Skin epidermis (tissue), 12 donors: ENCODE measurements around the gene NBPF19.
"Not testable (repeated sequence)": the region's sequence is repeated elsewhere in the genome, so short reads cannot be mapped to it uniquely, and the experiment has no call there.

Experiments used
- H3K27ac ChIP-seq, 21 experiments: fragments of 200-600 bp; sonication (generic) in 11 of 21; one replicate each; pipeline ENCODE4 v1.5.0; 2020; ENCODE audit warnings: mild to moderate bottlenecking in 3 of 21, inconsistent platforms in 2 of 21, moderate library complexity in 2 of 21
- H3K4me3 ChIP-seq, 7 experiments: fragments of 200-600 bp; sonication (generic) in 2 of 7; one replicate each; pipeline ENCODE4 v1.5.0; 2020; ENCODE audit warnings: inconsistent platforms in 2 of 7, mild to moderate bottlenecking in 2 of 7, moderate library complexity in 1 of 7

NBPF19 gene

GRCh38 chr1:149474745-149475144 is at the start of gene NBPF19:
TSS of gene NBPF19 (plus strand) at chr1:149475045. CDS start at chr1:149475933, 888 bp downstream.
- not testable (repeated sequence) for H3K27ac ChIP-seq, H3K4me3 ChIP-seq

GRCh38 chr1:149428317-149428716 is 46.5 kb upstream of the NBPF19 start:
- H3K27ac ChIP-seq, H3K4me3 ChIP-seq: not testable (repeated sequence)

- not testable (repeated sequence) for H3K4me3 ChIP-seq
- peak overlapping the region in 1 of 21 experiments; percentile 45 for H3K27ac ChIP-seq
These were observed 29.4 kb upstream of the NBPF19 start for GRCh38 chr1:149445451-149445850.

- not testable (repeated sequence) for H3K27ac ChIP-seq, H3K4me3 ChIP-seq
These were observed 22.6 kb upstream of the NBPF19 start for GRCh38 chr1:149452196-149452595.

GRCh38 chr1:149452652-149453051 is 22.2 kb upstream of the NBPF19 start:
- H3K4me3 ChIP-seq, H3K27ac ChIP-seq: not testable (repeated sequence)

- H3K27ac ChIP-seq: peak overlapping the region in 9 of 21 experiments; percentile 11 to 76 (median 57)
- peak overlapping the region in 6 of 7 experiments; percentile 14 to 43 (median 32) for H3K4me3 ChIP-seq
These were observed 83.5 kb downstream of the NBPF19 start for GRCh38 chr1:149558350-149558825.

GRCh38 chr1:149561806-149562205 is 87.0 kb downstream of the NBPF19 start:
- not testable (repeated sequence) for H3K4me3 ChIP-seq, H3K27ac ChIP-seq

- H3K4me3 ChIP-seq: not testable (repeated sequence)
These were observed 90.6 kb downstream of the NBPF19 start for GRCh38 chr1:149565485-149565884.

GRCh38 chr1:149572763-149573162 is 97.9 kb downstream of the NBPF19 start:
- H3K27ac ChIP-seq, H3K4me3 ChIP-seq: not testable (repeated sequence)

More at GRCh38 chr1:149565485-149565884, 90.6 kb downstream of the NBPF19 start:
- not testable (repeated sequence) for H3K27ac ChIP-seq

GRCh38 chr1:149585592-149585991 is 110.7 kb downstream of the NBPF19 start:
- H3K27ac ChIP-seq: peak overlapping the region in 2 of 21 experiments; percentile 37 to 58
- not testable (repeated sequence) for H3K4me3 ChIP-seq
